Inferior parietal cortex (tissue), 1 donor: Measurements from ENCODE around the gene OSBPL3.

Experiments
- DNase-seq: peaks from one replicate; pipeline ENCODE4 v3.0.0-alpha.2; 2016; ENCODE audit errors: extremely low spot score

The OSBPL3 gene

DNA sequence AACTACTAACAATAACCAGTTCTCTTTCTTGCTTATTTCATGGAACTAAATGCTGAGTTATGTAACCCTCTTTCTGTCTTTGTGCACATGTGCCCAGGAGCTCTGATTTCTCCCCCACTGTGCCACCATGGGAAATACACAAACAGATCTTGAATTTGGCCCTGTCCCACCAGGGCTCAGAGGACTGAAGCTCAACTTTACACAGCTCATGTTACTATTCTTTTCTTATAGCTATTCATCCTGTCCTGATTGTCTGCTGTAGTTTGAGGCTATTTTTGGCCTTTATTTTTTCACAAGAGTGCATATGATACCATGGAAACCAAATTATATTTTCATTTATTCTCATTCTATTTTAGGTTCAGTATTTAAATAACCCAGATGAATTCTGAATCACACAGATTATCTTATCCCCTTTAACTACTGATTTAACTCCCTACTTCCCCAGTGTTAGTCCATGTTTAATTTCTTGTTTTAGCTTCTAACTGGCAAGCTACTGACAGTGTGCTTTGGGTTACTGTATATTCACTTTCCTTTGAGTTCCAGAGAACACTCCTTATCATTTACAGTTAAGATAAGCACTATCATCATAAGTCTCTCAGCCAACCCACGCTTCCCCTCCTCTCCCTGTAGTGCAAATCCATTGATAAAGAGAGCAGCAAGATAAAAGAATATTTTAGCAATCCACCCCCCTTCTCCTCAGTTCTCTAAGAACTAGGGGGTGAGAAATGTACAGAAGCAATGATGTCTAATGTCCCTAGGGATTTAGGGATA, 150.9 kb downstream of the OSBPL3 start:
- peak; percentile 58 for DNase-seq

DNA sequence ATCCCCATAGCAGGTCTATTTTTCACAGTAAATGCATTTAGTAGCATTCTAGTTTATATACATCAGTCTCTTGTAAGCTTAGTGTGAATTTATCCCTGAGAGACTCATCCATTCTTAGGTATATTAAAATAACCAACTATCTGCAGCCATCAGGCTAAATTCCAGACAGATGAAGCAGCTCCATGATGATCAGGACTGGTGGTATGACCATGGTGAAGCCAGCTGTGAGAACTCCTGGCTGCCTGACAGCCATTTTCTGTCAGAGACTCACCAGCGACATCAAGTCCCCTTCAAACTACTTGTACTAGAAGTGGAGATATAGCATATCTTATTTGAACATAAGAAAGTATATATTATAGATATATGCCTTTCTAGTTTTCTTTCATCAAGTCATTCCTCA, 152.4 kb downstream of the OSBPL3 start:
- no peak for DNase-seq

DNA sequence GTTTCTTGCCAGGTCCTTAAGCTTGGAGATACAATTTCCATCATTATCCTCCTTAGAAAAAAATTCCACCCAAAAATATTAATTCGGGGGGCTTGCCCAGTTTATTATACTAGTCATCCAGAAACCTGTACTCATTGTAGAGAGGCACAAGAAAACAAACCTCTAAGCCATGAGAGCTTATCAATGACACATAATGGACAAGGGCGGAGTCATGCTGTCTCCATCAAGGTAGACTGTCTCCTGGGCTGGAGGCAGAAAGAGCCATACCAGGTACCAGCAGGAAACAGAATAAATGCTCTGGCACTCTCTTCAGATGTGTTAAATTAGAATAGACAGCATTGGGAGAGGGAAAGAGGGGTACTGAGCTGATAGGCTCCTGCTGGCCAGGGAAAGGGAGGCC, 153.0 kb downstream of the OSBPL3 start:
- DNase-seq: no peak

DNA sequence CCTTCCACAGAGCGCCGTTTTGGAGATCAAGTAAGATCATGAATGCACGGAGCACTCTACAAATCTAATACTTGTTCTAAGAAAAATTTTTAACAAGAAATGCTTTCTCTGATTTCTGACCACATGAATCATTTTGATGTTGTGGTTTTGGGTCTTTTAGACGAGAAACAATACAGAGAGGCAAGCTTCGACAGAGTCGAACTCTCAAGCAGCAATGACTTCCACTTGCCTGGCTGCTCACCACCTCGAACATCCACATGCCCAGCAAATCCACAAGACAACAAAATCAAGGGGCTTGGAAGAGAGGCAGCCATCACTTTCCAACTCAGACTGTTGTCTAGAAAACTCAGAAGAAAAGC, 153.3 kb downstream of the OSBPL3 start:
- no peak for DNase-seq

DNA sequence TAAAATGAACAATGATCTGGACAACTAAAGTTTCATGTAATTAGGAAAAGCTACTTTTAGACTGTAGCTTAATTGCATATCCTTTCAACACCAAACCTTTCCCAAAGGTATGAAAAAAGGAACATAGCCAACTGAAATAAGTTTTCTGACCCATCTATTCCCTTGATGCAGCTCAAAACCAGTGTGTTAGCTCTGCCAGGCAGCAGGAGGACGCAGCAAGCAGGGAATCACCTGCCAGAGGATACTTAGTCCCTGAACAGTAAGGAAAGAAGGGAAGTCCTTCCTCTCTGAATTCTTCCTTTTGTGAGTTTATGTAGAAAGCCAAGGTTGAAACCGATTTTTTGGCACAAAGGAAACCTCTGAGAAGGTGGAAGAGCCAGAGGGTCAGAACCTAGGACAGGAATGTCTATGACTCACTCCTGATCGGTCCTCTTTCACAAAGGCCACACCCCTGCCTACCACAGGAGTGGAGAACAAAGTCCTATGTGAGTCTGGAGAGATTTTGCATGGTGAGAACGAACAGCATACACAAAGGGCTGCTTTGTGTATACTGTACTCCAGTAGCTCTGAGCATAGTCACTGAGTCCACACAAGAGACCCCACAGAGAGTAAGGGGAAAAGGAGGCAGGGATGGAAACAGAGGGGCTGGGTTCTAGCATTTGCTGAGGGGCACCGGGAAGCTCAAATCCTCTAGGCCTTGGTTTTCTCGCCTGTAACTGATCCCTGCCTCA, 153.9 kb downstream of the OSBPL3 start:
- no peak for DNase-seq

DNA sequence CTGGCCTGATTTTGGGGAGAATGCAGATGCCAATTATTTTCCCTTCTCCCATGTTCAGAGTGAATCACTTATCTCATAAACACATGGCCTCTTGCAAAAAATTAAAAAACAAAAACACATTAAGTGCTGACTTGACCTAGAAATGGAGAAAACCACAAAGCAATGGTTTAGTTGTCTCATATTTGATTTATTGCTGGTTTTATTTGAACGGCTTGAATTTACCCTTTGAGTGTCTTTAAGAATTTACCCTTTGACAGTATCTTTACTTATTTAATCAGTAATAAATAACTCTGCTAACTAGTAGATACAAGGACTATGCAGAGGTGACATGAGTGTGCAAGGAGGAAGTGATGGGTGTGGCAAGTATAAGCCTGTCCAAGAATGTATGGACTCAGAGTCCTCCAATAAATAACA, 154.6 kb downstream of the OSBPL3 start:
- DNase-seq: no peak

DNA sequence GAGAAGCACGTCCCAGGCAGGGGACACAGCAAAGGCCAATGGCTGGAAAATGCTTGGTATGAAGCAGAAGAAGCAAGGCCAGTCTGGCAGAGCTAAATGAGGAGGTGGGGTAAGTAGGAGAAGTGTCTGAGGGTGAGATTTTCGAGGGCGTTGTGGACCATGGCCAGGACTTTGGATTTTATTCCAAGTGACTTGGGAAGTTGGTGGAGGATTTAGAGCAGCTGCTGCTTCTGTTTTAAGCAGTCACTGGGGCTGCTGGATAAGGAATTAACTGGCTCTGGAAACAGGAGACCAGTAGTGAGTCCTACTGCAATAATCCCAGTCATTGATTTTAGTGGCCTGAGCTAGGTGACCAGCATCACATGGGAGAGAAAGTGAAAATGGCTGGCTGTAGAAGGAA, 155.1 kb downstream of the OSBPL3 start:
- DNase-seq: peak; percentile 66

DNA sequence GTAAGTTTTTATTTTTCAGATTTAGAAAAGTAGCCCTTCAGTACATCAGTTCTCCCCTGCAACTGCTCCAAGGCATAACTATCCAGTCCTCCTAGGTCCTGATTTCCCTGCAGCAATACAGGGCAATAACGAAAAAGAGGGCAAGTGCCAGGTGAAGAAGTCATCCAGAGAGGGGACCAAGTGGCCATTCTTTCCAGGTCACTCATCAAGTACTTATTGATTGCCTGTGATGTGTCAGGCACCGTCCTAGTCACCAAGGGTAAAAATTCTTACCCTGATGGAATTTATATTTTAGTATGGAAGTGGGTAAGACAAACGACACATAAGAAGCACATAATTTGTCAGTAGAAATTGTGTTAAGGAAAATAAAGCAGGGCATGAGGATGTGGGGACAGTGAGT, 155.6 kb downstream of the OSBPL3 start:
- no peak for DNase-seq

DNA sequence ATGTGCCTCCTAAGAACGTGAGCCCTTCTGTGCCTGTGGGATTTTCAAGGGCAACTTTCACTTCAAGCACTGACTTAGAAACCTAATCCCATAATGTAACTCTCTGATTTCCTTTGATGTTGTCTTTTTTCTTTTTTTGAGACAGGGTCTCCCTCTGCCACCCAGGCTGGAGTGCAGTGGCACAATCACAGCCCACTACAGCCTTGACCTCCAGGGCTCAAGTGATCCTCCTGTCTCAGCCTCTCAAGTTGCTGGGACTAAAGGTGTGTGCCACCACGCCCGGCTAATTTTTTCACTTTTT, 158.3 kb downstream of the OSBPL3 start:
- no peak for DNase-seq

DNA sequence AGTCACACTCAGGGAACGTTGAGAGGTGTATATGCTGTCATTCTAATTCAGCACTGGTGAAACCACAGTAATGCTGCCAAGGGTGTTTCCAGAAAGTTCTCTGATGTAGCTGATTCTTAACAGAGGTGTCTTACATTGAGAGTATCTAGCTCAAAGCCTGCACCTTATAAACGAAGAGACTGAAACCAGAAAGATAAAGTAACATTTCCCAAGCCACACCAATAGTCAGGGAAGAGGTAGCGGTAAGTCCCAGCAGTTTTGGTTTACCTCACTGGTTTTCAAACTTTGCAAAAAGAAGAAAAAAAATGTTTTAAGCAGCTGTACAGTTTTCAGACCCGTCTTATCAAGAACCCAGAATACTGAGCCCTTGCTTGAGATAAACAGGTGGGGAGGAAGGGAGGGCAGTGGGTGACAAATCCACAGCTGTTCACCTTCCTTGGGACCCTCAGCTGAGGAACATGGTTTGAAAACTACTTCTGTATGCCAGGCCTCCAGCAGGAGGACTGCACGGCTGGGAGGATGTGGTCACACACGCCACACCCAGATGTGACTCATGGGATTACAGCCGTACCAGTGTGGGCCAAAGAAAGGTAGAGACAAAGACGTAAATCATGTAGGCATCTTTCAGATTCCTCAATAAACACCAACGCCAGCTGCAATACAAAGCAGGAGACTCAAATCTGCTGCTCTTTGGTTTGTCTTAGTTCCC, 158.8 kb downstream of the OSBPL3 start:
- DNase-seq: no peak

DNA sequence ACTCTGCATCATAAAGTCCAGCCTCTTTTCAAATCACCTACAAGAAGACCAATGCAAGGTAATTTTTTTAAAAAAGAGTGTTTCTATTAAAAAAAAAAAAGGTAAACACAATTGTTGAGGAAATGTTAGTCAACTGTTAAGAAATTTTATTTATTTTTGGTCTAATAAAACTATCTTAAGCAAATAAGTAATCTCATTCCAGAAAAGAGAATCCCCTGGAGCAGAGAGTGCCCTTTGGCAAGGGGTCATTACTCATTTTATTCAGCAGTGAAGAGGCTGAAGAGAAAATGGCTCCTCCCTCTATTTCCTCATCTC, 159.3 kb downstream of the OSBPL3 start:
- DNase-seq: no peak

DNA sequence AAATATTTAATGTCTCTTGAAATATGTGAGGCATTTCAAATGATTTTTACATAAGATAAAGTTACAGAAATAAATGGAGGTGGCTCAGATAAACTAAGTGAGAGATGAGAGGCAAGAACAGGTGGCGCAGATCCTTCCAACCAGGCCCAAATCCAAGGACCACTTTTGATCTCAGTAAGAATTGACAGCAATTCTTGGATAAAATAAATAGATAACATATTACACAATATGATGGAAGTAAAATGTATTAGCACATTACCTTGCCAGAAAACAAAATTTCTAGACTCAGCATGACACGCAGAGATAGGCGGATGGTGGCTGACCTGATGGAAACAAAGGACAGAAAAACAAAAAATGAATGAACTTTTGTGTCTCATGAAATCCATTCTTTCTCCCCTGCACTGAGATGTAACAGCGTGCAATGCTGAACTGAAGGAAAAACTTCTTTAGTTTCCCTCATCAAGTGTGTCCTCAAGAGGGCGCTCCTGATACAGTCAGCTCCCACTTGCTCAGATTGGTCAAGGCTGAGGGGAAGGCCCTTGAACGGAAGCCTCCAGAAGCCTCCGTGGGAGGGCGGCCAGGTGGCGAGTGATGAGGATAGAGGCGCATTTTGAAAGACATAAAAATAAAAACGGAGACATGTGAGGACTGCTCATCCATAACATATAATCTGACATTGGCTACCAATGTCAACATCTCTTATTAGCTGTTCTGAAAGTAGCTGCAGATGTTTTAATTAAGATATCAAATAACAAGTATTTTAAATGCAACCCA, 159.9 kb downstream of the OSBPL3 start:
- DNase-seq: peak; percentile 93

DNA sequence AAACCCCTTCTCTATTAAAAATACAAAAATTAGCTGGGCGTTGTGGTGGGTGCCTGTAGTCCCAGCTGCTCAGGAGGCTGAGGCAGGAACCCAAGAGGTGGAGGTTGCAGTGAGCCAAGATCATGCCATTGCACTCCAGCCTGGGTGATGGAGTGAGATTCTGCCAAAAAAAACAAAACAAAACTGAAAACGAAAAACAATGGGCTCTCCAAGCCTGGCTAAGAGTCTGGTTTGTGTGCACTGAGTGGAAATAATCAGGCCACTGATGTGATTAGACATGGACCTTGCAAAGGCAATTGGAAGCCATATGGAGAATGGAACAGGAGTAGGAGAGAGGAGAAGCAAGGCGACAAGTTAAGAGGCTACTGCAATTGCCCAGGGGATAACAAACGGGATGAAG, 162.6 kb downstream of the OSBPL3 start:
- no peak for DNase-seq

DNA sequence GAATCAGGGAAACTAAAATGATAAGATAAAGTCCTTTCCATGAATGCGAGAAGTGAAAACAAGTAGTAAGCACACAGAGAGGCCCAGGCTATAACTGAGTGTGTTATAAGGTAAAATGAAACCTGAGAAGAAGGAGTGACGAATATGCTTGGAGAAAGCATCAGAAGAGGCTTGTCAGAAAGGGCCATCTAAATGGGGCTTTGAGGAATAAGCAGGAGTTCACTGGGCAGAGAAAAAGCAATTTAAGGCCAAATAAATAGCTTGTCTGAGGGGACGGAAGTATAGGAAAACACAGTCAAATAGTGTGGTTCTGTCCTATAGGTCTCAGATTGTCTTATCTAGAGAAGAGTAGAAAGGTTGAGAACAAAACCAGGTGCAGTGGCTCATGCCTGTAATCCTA, 163.1 kb downstream of the OSBPL3 start:
- no peak for DNase-seq

DNA sequence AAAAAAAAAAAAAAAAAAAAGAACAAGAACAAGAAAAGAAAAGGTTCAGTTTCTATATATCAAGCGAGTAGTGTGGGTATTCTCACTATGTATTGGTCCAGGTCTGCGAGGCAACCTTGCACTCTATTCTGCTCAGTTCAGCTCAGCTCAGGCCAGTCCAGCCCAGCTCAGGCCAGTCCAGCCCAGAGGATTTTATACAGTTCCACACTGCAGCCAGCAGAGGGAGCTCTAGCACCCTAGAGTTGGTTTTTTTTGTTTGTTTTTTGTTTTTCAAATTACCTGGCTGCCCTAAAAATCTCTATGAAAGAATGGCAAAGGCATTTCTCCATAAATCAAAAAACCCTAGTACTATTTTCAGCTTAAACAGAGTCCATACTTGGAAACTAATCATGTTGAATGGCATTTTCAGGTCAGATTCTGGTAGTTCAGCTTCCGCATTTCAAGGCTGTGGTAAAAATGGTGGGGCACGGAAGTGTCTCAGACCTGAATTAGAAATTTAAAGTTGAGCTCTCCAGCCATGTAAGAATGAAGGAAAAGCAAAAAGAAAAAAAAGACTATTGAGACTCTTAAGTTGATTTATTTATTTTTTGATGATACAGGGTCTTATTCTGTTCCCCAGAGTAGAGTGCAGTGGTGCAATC, 167.6 kb downstream of the OSBPL3 start:
- peak; percentile 82 for DNase-seq

DNA sequence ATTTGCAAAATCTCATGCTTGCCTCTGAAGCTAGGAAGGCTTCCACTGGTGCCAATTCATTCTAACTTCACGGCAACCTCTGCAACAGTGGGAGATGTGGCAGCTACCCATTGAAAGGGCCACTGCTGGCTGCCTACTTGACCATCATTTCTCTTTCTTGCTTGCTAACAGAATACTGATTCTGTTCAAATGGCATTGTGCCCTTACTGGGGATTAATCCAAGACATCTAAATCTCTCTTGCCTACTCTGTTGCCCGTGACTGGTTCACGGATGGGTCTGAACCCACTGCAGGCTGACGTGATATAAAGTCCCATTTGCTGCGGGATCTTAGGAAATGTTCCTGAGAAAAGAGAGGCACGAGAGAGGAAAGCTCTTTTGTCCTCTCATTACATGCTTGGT, 171.5 kb downstream of the OSBPL3 start:
- DNase-seq: no peak

DNA sequence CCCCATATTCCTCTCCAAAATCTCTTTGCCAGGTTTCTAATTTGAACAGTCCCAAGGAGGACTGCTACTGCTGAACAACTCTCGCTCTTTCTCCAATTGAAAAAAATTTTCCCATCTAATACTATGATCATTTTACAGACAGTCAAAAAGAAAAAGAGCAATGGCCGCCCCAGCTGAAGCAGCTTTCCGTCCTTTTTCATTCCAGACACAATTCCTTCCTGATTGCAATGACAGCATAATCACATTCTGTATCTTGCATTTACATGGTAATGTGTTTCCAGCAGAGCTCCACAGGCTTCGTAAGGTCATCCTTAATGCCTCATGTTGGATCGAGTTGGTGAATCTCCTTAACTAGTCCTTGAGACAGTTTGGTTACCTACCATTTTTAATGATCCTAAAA, 177.7 kb downstream of the OSBPL3 start:
- DNase-seq: no peak

DNA sequence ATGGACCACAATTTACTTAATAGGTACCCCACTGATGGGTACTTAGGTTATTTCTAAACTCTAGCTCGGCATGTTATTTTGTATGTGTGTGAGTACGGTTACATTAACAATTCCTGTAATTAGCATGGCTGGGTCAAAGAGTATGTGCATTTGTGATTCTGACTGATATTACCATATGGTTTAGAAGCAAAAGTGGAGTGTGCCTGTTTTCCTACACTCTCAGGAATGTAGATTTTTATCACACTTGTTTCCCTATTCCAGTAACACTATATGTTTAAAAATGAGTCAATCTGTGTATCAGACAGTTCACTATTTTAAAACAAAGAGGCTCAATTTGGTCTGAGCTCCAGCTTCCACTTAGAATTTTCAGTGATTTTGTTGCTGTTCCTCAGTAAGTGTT, 178.1 kb downstream of the OSBPL3 start:
- DNase-seq: no peak

DNA sequence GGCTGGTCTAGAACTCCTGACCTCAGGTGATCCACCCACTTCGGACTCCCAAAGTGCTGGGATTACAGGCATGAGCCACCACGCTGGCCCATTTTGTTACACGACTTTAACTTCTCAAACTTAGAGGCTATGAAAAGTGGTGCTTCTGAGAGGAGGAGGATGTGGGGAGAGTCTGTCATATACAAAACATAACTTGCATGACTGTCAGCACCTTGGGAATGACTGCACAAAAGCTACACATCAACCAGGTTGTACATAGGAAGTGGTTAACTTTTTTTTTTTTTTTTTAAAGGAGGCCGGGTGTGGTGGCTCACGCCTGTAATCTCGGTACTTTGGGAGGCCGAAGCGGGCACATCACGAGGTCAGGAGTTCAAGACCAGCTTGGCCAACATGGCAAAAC, 179.3 kb downstream of the OSBPL3 start:
- no peak for DNase-seq

DNA sequence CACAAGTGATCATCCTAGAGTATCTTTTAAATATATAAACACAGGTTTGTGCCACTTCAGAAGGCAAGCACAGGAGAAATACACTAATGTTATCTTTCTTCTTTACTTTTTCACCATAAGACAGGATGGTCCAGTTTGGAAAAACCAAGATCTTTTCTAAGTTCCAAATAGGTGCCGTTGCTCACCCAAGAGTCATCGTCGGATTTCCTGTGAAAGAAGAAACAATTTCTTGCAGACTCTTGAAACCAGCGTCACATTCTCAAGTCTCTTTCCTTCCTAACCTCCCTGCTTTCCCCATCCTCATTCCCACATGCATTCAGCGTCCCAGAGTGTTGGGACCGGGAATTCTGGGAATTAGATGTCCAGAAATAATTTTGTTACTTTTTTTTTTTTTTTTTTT, 179.9 kb downstream of the OSBPL3 start:
- no peak for DNase-seq

DNA sequence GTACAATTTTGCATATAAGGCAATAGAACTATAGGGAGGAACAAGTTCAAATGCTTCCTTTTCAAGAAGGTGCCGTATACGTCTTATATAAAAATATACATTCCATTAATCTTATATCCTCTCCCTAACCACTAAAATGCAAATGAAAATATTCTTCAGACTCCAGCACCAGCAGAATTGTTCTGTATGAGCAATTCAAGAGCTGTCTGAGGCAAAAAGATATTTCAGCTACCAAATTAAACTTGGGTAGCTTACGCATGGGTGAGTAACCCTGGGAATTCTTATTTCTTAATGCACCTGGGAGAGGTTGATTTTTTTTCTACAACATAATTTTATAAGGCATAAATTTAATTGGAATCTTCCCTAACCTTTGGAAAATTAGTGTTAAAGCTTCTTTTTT, 180.5 kb downstream of the OSBPL3 start:
- DNase-seq: no peak

DNA sequence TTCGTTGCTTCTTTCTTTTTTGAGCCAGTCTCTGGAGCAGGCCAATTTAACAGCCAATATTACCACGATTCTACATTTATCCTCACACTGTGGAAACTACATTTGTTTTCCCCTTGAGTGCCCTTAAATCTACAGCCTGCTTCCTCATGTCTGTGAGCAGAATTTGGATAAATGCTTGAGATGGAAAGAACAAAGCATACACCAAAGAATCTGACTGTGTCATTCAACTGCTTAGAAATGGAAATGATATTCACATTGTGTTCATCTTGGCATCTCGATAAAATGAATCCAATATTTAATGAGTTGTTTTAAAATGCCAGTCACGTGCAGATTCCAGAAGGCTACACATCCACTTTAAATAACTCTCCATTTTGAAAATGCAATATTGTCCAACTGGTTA, 181.7 kb downstream of the OSBPL3 start:
- DNase-seq: no peak
